Suprapubic skin (tissue), 4 donors: ENCODE measurements around the gene ANKLE2. TPM values are rescaled to one million over a fixed set of nuclear protein-coding genes. Genes with fewer than 3 reads are reported as not detected.

Experiments used
- DNase-seq, 2 donors: peaks; one replicate each; pipeline ENCODE4 v3.0.0-alpha.2; 2019; ENCODE audit warnings: low spot score in 2 of 2
- H3K27ac ChIP-seq: fragments of 200-600 bp; sonication (generic); one replicate; pipeline ENCODE4 v1.5.1; 2019
- H3K27me3 ChIP-seq: fragments of 200-600 bp; sonication (generic); one replicate; pipeline ENCODE4 v1.5.1; 2019
- H3K36me3 ChIP-seq: fragments of 200-600 bp; sonication (generic); one replicate; pipeline ENCODE4 v1.5.1; 2019
- H3K4me1 ChIP-seq: fragments of 200-600 bp; sonication (generic); one replicate; pipeline ENCODE4 v1.5.1; 2019
- H3K4me3 ChIP-seq: fragments of 200-600 bp; sonication (generic); one replicate; pipeline ENCODE4 v1.5.1; 2019; ENCODE audit warnings: mild to moderate bottlenecking
- H3K9me3 ChIP-seq: fragments of 200-600 bp; sonication (generic); one replicate; pipeline ENCODE4 v1.5.1; 2019
- CTCF ChIP-seq, 2 donors: fragments of 200-600 bp in 1 of 2; fragments of 450-650 bp in 1 of 2; sonication (generic) in 1 of 2; IDR thresholded peaks; one replicate each; pipeline ENCODE4 v1.5.1; 2016 to 2019; ENCODE audit warnings: antibody characterized with exemption in 2 of 2, mild to moderate bottlenecking in 1 of 2, moderate library complexity in 1 of 2
- EP300 ChIP-seq: sonication (generic); formaldehyde crosslinking; IDR thresholded peaks from one replicate; pipeline ENCODE4 v1.6.1; 2017; ENCODE audit warnings: antibody characterized with exemption
- POLR2A ChIP-seq, 2 donors: fragments of 450-650 bp; IDR thresholded peaks; one replicate each; pipeline ENCODE4 v1.6.1; 2017; ENCODE audit warnings: antibody characterized with exemption in 2 of 2, mild to moderate bottlenecking in 2 of 2, moderate library complexity in 2 of 2
- POLR2AphosphoS5 ChIP-seq, 3 donors: sonication (generic); formaldehyde crosslinking; IDR thresholded peaks; one replicate each; pipeline ENCODE4 v1.6.1; 2017; ENCODE audit warnings: antibody characterized with exemption in 3 of 3
- WGBS: methylation state at CpG from one replicate; pipeline ENCODE4 v1.1.5; 2018; 5-methylcytosine and 5-hydroxymethylcytosine counted together
- total RNA-seq, 4 donors: library from RNA; depleted of rRNA; stranded (reverse); fragments of >200 nt; gene quantifications; one replicate each; pipeline ENCODE4 v1.1.0, GENCODE V29; 2016

The ANKLE2 gene
- total RNA-seq, 4 donors from 2014 or later = 74.7 to 222 (median 111) TPM

- H3K27ac ChIP-seq = no peak overlapping the region
- H3K36me3 ChIP-seq = peaks cover 98% of the 10 kb centered on the region
- H3K4me3 ChIP-seq = no peak overlapping the region
- WGBS = 95% methylated on average over 11 of the region's 12 CpGs
- no peak for DNase-seq
- H3K27me3 ChIP-seq = no peaks in the 10 kb centered on the region
- no peaks in the 10 kb centered on the region for H3K9me3 ChIP-seq
- no peaks in the 10 kb centered on the region for H3K4me1 ChIP-seq
- no peak for TF ChIP-seq POLR2AphosphoS5 (IDR thresholded peaks at IDR 0.05)
- TF ChIP-seq POLR2A (IDR thresholded peaks at IDR 0.05) = no peak
- no peak for TF ChIP-seq CTCF (IDR thresholded peaks at IDR 0.05)
- no peak for TF ChIP-seq EP300
Observed at GRCh38 chr12:132736378-132736777, 25.3 kb downstream of the ANKLE2 start.

- no peaks in the 10 kb centered on the region for H3K4me1 ChIP-seq
- H3K9me3 ChIP-seq = no peaks in the 10 kb centered on the region
- peaks cover 98% of the 10 kb centered on the region for H3K36me3 ChIP-seq
- 93% methylated on average over 20 of the region's 20 CpGs for WGBS
- no peak for DNase-seq
- H3K4me3 ChIP-seq = no peak overlapping the region
- H3K27me3 ChIP-seq = no peaks in the 10 kb centered on the region
- no peak overlapping the region for H3K27ac ChIP-seq
- TF ChIP-seq EP300 = no peak
- no peak for TF ChIP-seq CTCF (IDR thresholded peaks at IDR 0.05)
- TF ChIP-seq POLR2A (IDR thresholded peaks at IDR 0.05) = no peak
- TF ChIP-seq POLR2AphosphoS5 (IDR thresholded peaks at IDR 0.05) = no peak
Observed at GRCh38 chr12:132735496-132735895, 26.1 kb downstream of the ANKLE2 start.

- TF ChIP-seq POLR2AphosphoS5 (IDR thresholded peaks at IDR 0.05) (no peak), POLR2A (IDR thresholded peaks at IDR 0.05) (no peak), CTCF (IDR thresholded peaks at IDR 0.05) (no peak), EP300 (no peak)
- Histone ChIP-seq H3K9me3 (no peaks in the 10 kb centered on the region), H3K36me3 (peaks cover 95% of the 10 kb centered on the region), H3K4me3 (no peak overlapping the region), H3K27me3 (no peaks in the 10 kb centered on the region), H3K4me1 (no peaks in the 10 kb centered on the region), H3K27ac (no peak overlapping the region)
- DNase-seq = no peak
- WGBS = 84% methylated on average over 10 of the region's 10 CpGs
Observed at GRCh38 chr12:132734206-132734605, 27.4 kb downstream of the ANKLE2 start.

- no peaks in the 10 kb centered on the region for H3K27me3 ChIP-seq
- 91% methylated on average over 17 of the region's 17 CpGs for WGBS
Observed at GRCh38 chr12:132731574-132731973, 30.1 kb downstream of the ANKLE2 start.

GRCh38 chr12:132730353-132730752 is 31.3 kb downstream of the ANKLE2 start:
- Histone ChIP-seq H3K4me1 (no peaks in the 10 kb centered on the region), H3K27ac (no peak overlapping the region), H3K4me3 (no peak overlapping the region), H3K36me3 (peaks cover 97% of the 10 kb centered on the region), H3K9me3 (no peaks in the 10 kb centered on the region), H3K27me3 (no peaks in the 10 kb centered on the region)
- TF ChIP-seq CTCF (IDR thresholded peaks at IDR 0.05) (no peak), EP300 (no peak), POLR2AphosphoS5 (IDR thresholded peaks at IDR 0.05) (no peak), POLR2A (IDR thresholded peaks at IDR 0.05) (no peak)
- no peak for DNase-seq
- 96% methylated on average over 6 of the region's 11 CpGs for WGBS

More at GRCh38 chr12:132731574-132731973, 30.1 kb downstream of the ANKLE2 start:
- no peak overlapping the region for H3K27ac ChIP-seq
- H3K4me1 ChIP-seq = no peaks in the 10 kb centered on the region
- H3K4me3 ChIP-seq = no peak overlapping the region
- TF ChIP-seq POLR2AphosphoS5 (IDR thresholded peaks at IDR 0.05) (no peak), POLR2A (IDR thresholded peaks at IDR 0.05) (no peak), CTCF (IDR thresholded peaks at IDR 0.05) (no peak), EP300 (no peak)
- H3K36me3 ChIP-seq = peaks cover 97% of the 10 kb centered on the region
- H3K9me3 ChIP-seq = no peaks in the 10 kb centered on the region
- DNase-seq = no peak
